ENCODE measurements around the gene ACVR2B.

The ACVR2B gene

DNA sequence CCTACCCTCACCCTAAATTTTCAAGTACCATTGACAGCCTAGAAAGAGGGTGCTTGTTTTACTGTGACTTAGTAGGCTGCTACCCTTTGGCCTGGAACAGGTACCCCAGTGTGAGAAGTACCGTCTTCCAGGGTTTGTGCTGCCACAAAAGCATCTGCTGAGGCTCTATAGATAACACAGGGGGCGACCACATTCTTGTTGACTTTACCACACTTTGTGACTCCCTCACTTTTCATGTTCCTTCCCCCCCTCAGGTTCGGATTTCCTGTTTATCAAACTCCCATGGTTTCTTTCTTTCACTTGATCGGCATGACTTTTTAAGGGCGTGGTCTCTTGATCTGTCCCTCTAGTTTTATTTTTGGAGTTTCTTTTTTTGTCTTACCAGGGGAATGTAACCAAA is 66.0 kb downstream of the ACVR2B start:
- peaks cover 6% of the 10 kb centered on the region; the same call in 1 of the 2 replicates for H3K36me3 ChIP-seq (ENCODE audit: insufficient read depth, low read length)
- H3K4me1 ChIP-seq (ENCODE audit: insufficient read depth, low read length): no peaks in the 10 kb centered on the region; the same call in 1 of the 2 replicates
- H3K9ac ChIP-seq (ENCODE audit: low read depth, low read length): no peak overlapping the region
- H3K9me3 ChIP-seq (ENCODE audit: control insufficient read depth, insufficient read depth, low read length): no peaks in the 10 kb centered on the region

DNA sequence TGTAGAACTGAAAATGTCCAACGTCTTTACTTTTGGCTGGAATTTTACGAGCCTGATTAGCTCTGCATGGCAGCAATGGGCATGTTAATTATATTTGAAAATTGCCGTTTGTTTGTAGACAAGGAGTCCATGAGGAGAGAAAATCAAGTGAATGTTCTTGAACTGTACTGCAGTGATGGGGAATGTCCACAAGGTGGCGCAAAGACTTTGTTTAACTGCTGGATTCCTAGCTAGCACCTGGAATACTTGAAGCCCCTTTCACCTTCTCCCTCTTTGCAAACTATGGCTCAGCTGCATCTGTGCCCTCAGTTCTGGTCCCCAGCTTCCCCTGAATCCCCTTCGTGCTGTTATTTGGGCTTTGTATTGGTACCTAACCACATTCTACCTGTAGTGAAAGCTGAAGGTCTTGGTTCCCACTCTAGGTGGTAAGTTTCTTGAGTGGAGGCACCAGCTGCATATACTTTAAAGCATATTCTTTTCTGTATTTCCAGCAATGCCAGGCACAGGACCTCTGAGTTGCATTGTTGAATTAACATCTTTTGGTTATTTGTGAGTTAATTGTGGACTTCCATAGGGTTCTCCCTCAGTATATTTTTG is 67.8 kb downstream of the ACVR2B start:
- Histone ChIP-seq H3K36me3 (ENCODE audit: insufficient read depth, low read length) (peaks cover 6% of the 10 kb centered on the region; the same call in 1 of the 2 replicates), H3K9me3 (ENCODE audit: control insufficient read depth, insufficient read depth, low read length) (no peaks in the 10 kb centered on the region), H3K9ac (ENCODE audit: low read depth, low read length) (no peak overlapping the region), H3K4me1 (ENCODE audit: insufficient read depth, low read length) (no peaks in the 10 kb centered on the region; the same call in 1 of the 2 replicates)

DNA sequence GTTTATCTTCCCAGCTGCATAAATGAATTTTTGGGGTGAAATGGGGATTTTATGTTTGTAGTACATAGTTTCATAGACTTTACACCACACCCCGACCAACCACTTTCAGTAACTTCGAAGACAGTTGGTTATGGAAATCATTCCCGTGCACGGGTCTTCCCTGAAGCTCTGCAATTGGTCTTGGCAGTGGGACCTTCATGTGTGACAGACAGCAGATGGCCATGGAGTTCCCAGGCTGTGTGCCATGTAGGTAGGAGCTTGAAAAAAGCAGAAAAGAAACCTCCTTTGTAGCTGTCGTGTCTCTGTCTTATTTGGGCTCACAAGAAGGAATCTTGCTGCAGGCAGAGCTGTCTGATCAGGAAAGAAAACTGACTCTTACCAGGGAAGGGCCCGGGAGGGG is 68.3 kb downstream of the ACVR2B start:
- H3K9me3 ChIP-seq (ENCODE audit: control insufficient read depth, insufficient read depth, low read length): no peaks in the 10 kb centered on the region
- H3K36me3 ChIP-seq (ENCODE audit: insufficient read depth, low read length): peaks cover 6% of the 10 kb centered on the region; the same call in 1 of the 2 replicates
- H3K4me1 ChIP-seq (ENCODE audit: insufficient read depth, low read length): no peaks in the 10 kb centered on the region; the same call in 1 of the 2 replicates
- H3K9ac ChIP-seq (ENCODE audit: low read depth, low read length): no peak overlapping the region

DNA sequence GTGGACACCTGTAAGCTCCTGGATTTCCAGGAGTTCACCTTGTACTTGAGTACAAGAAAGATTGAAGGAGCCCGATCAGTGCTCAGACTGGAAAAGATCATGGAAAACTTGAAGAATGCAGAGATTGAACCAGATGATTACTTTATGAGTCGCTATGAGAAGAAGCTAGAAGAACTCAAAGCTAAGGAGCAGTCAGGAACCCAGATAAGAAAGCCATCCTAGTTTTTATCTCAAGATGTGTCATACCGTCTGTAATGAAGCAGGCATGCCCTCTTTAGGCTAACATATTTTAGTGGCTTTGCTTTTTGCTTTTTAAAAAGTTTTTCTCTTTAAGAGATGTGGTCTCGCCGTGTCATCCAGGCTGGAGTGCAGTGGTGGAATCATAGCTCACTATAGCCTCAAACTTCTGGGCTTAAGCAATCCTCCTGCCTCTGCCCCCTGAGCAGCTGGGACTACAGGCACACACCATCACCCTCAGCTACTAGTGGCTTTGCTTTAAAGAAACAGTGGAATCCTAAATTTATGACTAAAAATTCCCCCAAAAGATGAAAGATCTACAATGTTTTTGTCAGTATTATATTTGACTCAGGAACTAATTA is 70.5 kb downstream of the ACVR2B start:
- Histone ChIP-seq H3K4me1 (ENCODE audit: insufficient read depth, low read length) (no peaks in the 10 kb centered on the region; the same call in 1 of the 2 replicates), H3K9ac (ENCODE audit: low read depth, low read length) (no peak overlapping the region), H3K9me3 (ENCODE audit: control insufficient read depth, insufficient read depth, low read length) (no peaks in the 10 kb centered on the region), H3K36me3 (ENCODE audit: insufficient read depth, low read length) (peaks cover 6% of the 10 kb centered on the region; the same call in 1 of the 2 replicates)

DNA sequence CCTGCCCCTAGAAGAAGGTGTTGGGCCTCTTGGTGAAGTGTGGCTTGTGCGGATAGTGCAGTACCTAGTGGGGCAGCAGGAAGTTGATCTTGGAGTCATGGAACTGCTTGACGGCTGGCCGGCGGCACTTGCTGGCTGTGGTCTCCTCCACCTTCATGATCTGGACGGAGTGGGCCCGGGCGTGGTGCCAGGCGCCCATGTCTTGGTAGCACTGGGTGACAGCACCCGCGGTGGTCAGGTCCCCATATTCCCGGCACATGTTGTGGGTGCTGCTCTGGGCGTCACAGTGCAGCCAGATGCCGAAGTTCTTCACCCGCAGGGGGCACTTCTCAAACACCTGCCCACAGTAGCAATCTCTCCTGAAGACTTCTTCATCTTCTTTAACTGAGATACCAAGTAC is 73.1 kb downstream of the ACVR2B start:
- H3K36me3 ChIP-seq (ENCODE audit: insufficient read depth, low read length): peaks cover 6% of the 10 kb centered on the region; the same call in 1 of the 2 replicates
- H3K4me1 ChIP-seq (ENCODE audit: insufficient read depth, low read length): no peaks in the 10 kb centered on the region
- H3K9me3 ChIP-seq (ENCODE audit: control insufficient read depth, insufficient read depth, low read length): no peaks in the 10 kb centered on the region
- H3K9ac ChIP-seq (ENCODE audit: low read depth, low read length): no peak overlapping the region

DNA sequence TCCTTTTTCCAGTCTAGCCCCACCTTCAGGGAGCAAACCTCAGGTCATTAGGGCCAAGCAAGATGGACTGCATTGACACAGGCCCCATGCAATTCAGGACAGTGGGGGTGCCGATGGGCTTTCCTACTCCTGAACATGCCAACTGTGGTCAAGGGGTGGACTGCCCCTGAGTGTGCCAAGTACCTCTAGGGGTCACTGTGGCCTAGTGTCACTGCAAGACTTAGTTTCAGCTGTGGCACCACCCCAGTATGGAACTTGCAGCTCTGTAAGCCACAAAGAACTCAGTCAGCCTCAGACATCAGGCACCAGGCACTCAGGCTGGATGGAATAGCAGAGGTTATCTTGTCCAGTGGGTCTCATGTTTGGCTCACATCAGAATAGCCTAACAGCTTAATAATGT is 74.8 kb downstream of the ACVR2B start:
- Histone ChIP-seq H3K9ac (ENCODE audit: low read depth, low read length) (no peak overlapping the region), H3K36me3 (ENCODE audit: insufficient read depth, low read length) (peaks cover 6% of the 10 kb centered on the region; the same call in 1 of the 2 replicates)

DNA sequence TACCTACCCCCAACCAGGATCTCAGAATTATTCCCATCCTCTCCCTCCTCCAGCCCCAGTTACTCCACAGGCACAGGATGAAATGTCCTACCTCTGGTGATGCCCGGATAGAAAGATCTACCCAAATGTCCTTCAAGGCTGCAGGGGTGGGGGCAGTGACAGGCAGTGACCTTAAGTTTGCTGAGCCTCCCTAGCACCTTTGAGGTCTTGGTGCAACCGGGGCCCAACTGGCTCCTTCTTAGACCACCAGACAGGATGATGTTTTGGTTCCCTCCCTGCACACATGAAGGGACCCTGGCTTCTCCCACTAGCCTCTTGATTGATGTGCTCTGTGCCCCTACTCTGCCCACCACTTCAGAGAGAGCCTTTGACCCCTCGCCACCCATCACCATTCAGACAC is 78.8 kb downstream of the ACVR2B start:
- no peak overlapping the region for H3K9ac ChIP-seq (ENCODE audit: low read depth, low read length)
- H3K4me1 ChIP-seq (ENCODE audit: insufficient read depth, low read length): no peaks in the 10 kb centered on the region
- peaks cover 3% of the 10 kb centered on the region; the same call in 1 of the 2 replicates for H3K36me3 ChIP-seq (ENCODE audit: insufficient read depth, low read length)

More for the DNA sequence above, 74.8 kb downstream of the ACVR2B start:
- no peaks in the 10 kb centered on the region for H3K9me3 ChIP-seq (ENCODE audit: control insufficient read depth, insufficient read depth, low read length)
- no peaks in the 10 kb centered on the region for H3K4me1 ChIP-seq (ENCODE audit: insufficient read depth, low read length)

DNA sequence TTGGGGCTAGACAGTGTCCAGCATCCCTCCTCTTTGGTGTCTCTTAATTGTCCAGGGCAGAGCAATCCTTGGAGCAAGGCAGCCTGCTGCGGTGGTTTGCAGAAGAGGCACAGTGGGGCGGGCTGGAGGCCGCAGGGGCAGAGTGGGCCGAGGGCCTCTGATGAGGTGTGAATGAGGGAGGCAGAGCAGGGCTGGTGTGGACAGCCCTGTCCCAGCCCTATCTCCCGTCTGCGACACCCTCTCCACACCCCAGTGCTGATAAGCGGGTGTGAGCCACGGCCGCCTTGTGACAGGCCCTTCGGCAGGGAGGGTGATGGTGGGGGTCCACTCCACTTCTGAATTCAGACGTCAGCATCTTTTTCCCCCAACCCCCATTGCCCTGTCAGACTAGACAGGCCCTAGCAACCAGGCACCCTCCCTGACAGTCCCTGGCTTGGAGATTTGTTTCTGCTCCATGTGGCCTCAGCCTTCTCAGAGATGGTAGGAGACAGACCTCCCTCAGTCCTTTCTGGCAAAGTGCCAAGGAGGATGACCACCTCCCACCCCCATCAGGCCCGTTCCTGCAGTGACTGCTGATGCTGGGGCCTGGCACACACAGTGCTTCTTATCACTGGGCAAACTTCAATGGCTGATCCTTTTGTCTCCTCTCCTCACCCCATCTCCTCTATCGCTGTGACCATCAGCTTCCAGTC is 79.7 kb downstream of the ACVR2B start:
- Histone ChIP-seq H3K36me3 (ENCODE audit: insufficient read depth, low read length) (peaks cover 3% of the 10 kb centered on the region; the same call in 1 of the 2 replicates), H3K9me3 (ENCODE audit: control insufficient read depth, insufficient read depth, low read length) (no peaks in the 10 kb centered on the region), H3K9ac (ENCODE audit: low read depth, low read length) (no peak overlapping the region), H3K4me1 (ENCODE audit: insufficient read depth, low read length) (no peaks in the 10 kb centered on the region)

More for the DNA sequence above, 78.8 kb downstream of the ACVR2B start:
- H3K9me3 ChIP-seq (ENCODE audit: control insufficient read depth, insufficient read depth, low read length): no peaks in the 10 kb centered on the region

DNA sequence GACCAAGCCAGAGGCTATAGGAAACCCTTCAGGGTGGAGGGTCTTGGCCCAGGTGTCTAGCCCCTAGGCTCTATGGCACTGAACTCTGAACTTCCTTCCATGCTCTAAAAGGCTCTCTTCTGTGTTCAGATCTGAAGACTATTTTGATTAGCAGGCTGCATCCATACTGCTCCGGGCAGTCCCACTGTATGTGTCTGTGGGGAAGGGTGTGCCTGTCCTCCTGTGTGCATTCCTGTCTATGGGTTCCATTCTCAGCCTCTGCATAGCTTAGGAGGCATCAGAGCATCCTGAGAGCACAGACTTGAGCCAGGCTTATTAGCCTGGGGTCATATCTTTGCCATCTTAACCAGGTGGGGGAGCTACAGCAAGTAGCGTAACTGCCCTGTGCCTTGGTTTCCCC is 80.5 kb downstream of the ACVR2B start:
- Histone ChIP-seq H3K9ac (ENCODE audit: low read depth, low read length) (no peak overlapping the region), H3K4me1 (ENCODE audit: insufficient read depth, low read length) (no peaks in the 10 kb centered on the region), H3K36me3 (ENCODE audit: insufficient read depth, low read length) (peaks cover 3% of the 10 kb centered on the region; the same call in 1 of the 2 replicates), H3K9me3 (ENCODE audit: control insufficient read depth, insufficient read depth, low read length) (no peaks in the 10 kb centered on the region)

DNA sequence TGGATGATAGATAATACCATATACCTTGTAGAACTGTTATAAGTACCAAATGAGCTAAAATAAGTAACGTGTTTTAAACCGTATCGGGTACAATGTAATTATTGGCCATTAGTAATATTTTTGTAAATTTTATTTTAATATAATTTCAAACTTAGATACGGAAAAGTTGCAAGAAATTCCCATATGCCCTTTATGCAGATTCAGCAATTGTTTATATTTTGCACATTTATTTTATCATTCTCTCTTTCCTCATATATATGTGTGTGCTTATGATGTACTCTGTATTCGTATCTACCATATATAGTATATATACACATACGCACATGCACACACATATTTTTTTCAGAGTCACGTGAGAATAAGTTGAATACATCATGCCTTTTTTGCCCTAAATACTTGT is 80.9 kb downstream of the ACVR2B start:
- Histone ChIP-seq H3K9me3 (ENCODE audit: control insufficient read depth, insufficient read depth, low read length) (no peaks in the 10 kb centered on the region), H3K9ac (ENCODE audit: low read depth, low read length) (no peak overlapping the region), H3K36me3 (ENCODE audit: insufficient read depth, low read length) (peaks cover 3% of the 10 kb centered on the region; the same call in 1 of the 2 replicates), H3K4me1 (ENCODE audit: insufficient read depth, low read length) (no peaks in the 10 kb centered on the region)

DNA sequence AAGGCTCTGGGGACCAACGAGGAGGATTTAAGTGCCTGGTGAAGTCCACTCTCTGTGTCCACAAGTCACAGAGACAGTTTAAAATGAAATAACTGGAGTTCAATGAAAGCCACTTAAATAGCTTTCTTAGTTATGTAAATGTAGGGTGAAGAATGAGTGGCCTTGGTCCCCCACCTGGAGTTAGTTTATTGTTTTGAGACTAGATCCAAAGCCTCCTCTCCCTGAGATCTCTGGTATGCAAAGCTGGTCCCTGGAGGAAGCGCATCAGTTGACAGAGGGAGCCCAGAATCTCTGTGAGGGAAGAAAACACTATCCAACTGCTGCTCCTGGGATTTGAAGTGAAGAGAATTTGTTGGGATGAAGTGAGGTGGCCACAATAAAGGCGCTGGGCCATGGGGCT is 83.0 kb downstream of the ACVR2B start:
- H3K4me1 ChIP-seq (ENCODE audit: insufficient read depth, low read length): no peaks in the 10 kb centered on the region
- peaks cover 3% of the 10 kb centered on the region; the same call in 1 of the 2 replicates for H3K36me3 ChIP-seq (ENCODE audit: insufficient read depth, low read length)
- H3K9me3 ChIP-seq (ENCODE audit: control insufficient read depth, insufficient read depth, low read length): no peaks in the 10 kb centered on the region
- H3K9ac ChIP-seq (ENCODE audit: low read depth, low read length): no peak overlapping the region

DNA sequence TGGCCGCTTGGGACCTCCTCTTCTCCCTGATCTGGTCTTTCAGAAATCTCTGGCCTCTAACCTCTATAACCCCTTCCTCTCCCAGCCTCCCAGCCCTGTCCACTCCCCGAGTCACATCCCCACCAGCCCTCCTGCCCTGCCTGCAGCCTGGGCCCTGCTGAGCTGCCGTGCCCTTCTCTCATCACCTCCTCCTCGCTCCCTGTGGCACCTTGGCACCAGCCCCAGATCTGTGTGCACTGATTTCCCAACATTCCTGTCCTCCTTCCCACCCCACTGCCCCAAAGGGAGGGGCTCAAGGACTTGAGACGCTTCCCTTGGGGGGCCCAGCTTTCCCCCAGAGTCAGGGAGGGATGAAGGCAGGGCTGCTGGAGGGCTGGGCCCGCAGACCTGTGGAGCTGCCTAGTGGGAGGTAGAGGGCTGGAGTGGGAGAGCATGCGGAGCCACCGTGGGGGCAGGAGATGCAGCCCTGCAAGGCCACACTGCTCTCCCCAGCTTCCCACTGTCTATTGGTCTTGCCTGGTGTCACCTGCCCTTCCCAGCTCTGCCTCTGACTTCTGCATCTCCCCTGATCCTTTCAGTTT is 85.2 kb downstream of the ACVR2B start:
- Histone ChIP-seq H3K36me3 (ENCODE audit: insufficient read depth, low read length) (peaks cover 3% of the 10 kb centered on the region; the same call in 1 of the 2 replicates), H3K4me1 (ENCODE audit: insufficient read depth, low read length) (no peaks in the 10 kb centered on the region), H3K9me3 (ENCODE audit: control insufficient read depth, insufficient read depth, low read length) (no peaks in the 10 kb centered on the region), H3K9ac (ENCODE audit: low read depth, low read length) (no peak overlapping the region)

DNA sequence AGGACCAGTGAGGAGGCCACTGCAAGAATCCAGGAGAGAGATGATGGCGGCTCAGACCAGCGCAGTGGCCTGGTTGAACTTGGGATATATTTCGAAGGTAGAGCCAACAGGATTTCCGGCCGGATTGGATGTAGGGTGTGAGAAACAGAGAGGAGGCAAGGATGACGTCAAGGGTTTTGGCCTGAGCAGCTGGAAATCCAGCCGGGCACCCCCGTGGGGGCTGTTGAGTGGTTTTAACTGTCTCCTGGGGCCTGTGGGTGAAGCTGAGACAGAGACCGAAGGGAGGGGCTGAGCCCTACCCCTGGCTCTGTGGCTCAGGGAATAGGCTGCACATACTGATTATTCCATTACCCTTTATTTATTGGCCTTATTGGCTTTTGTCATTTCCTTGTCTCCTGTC is 88.1 kb downstream of the ACVR2B start:
- Histone ChIP-seq H3K36me3 (ENCODE audit: insufficient read depth, low read length) (peaks cover 3% of the 10 kb centered on the region; the same call in 1 of the 2 replicates), H3K9me3 (ENCODE audit: control insufficient read depth, insufficient read depth, low read length) (no peaks in the 10 kb centered on the region), H3K4me1 (ENCODE audit: insufficient read depth, low read length) (no peaks in the 10 kb centered on the region), H3K9ac (ENCODE audit: low read depth, low read length) (no peak overlapping the region)

Data from ES-I3 (cell line).